Measurements from ENCODE around the gene FAM135A. TPM values are rescaled to one million over a fixed set of nuclear protein-coding genes. Genes with fewer than 3 reads are reported as not detected.

The FAM135A gene
- polyA plus RNA-seq, 2 of the 4 experiments (the other 2 are of a cell fraction), result 11.3 to 33.6 TPM

DNA sequence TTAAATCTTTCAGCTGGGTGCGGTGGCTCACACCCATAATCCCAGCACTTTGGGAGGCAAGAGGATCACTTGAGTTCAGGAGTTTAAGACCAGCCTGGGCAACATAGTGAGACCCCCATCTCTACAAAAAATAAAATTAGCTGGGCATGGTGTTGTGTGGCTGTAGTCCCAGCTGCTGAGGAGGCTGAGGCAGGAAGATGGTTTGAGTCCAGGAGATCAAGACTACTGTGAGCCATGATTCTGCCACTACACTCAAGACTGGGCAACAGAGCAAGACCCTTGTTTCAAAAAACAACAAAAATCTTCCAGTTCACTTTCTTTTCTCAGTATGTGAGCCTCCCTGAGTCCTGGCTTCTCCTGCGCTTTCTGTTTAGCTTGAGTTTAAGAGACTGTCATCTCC, 161.3 kb downstream of the FAM135A start:
- TF ChIP-seq, protein P1, sequence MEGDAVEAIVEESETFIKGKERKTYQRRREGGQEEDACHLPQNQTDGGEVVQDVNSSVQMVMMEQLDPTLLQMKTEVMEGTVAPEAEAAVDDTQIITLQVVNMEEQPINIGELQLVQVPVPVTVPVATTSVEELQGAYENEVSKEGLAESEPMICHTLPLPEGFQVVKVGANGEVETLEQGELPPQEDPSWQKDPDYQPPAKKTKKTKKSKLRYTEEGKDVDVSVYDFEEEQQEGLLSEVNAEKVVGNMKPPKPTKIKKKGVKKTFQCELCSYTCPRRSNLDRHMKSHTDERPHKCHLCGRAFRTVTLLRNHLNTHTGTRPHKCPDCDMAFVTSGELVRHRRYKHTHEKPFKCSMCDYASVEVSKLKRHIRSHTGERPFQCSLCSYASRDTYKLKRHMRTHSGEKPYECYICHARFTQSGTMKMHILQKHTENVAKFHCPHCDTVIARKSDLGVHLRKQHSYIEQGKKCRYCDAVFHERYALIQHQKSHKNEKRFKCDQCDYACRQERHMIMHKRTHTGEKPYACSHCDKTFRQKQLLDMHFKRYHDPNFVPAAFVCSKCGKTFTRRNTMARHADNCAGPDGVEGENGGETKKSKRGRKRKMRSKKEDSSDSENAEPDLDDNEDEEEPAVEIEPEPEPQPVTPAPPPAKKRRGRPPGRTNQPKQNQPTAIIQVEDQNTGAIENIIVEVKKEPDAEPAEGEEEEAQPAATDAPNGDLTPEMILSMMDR (IDR thresholded peaks at IDR 0.05), result no peak
- no peak for TF ChIP-seq ZFP36 (IDR thresholded peaks at IDR 0.05; ENCODE audit: borderline replicate concordance, partially characterized antibody)
- no peak for TF ChIP-seq POLR2A (IDR thresholded peaks at IDR 0.05; ENCODE audit: low read length)
- TF ChIP-seq, protein P2, sequence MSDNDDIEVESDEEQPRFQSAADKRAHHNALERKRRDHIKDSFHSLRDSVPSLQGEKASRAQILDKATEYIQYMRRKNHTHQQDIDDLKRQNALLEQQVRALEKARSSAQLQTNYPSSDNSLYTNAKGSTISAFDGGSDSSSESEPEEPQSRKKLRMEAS (IDR thresholded peaks at IDR 0.05), result no peak
- TF ChIP-seq MYC (IDR thresholded peaks at IDR 0.05; ENCODE audit: borderline replicate concordance, low read length), result no peak
- no peak for TF ChIP-seq FOSB (CRISPR knock-in tag; IDR thresholded peaks at IDR 0.05)
- TF ChIP-seq ZSCAN20 (CRISPR knock-in tag; IDR thresholded peaks at IDR 0.05), result no peak
- no peak for TF ChIP-seq CBX2 (IDR thresholded peaks at IDR 0.05; ENCODE audit: borderline replicate concordance, low read depth)
- no peak for TF ChIP-seq JUN (IDR thresholded peaks at IDR 0.05)
- no peak for TF ChIP-seq JUNB (IDR thresholded peaks at IDR 0.05)
- no peak for TF ChIP-seq HOXA7 (CRISPR knock-in tag; IDR thresholded peaks at IDR 0.05)
- TF ChIP-seq GATA3 (IDR thresholded peaks at IDR 0.05; ENCODE audit: borderline replicate concordance), result no peak
- TF ChIP-seq HDAC2 (IDR thresholded peaks at IDR 0.05), result no peak
- Histone ChIP-seq H3K27ac (no peak overlapping the region), H3K4me2 (no peak overlapping the region), H3K4me3 (no peak overlapping the region), H3K4me1 (no peaks in the 10 kb centered on the region), H3K9me3 (no peaks in the 10 kb centered on the region)
- DNase-seq (ENCODE audit: low read depth in 1 of 2, low spot score in 1 of 2) (no peak), FAIRE-seq (no peak), ATAC-seq (no peak)
- POLR2A ChIA-PET, result no interaction called here
- 88% methylated on average over 2 of the region's 2 CpGs for WGBS (ENCODE audit: missing lambda C conversion rate)
- CTCF ChIA-PET, result interaction anchor here (0.6 to 1.3 kb wide), 2 partner anchors 67 to 310 kb away, joined by 3 to 4 read pairs; no protein-coding TSS in a partner anchor

DNA sequence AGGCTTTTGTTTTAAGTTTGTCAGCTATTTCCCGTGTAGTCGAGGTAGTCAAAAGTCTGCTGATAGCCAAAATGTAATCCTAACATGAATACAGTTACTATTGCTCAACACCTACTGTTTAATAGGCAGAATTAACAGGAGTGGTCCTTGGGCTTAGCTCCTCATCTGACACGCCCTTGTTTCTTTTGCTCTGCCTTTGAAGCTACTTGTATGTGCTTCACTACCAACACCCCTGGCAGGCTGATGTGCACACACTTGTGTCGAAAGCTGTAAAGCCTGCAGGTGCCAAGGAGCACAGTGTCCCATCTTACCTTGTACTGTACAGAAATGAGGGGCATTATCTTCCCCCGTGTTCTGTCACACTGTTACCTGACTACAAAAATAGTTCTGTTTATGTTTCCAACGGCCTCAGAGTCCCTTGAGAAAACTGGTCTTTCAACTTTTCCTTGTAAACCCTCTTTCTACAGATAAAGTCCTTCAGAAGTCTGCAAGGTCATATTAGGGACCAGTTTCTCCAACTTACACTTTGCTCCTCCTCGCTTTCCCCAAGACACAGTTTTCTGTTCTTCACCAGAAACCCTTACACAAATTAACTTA, 162.7 kb downstream of the FAM135A start:
- H3K9me3 ChIP-seq, result no peaks in the 10 kb centered on the region
- H3K27ac ChIP-seq, result no peak overlapping the region
- H3K4me1 ChIP-seq, result no peaks in the 10 kb centered on the region
- no peak for DNase-seq (ENCODE audit: low read depth in 1 of 2, low spot score in 1 of 2)
- CTCF ChIA-PET, result no interaction called here
- 60% methylated on average over 7 of the region's 7 CpGs for WGBS (ENCODE audit: missing lambda C conversion rate)
- TF ChIP-seq JUNB (IDR thresholded peaks at IDR 0.05), result no peak
- TF ChIP-seq RNF2 (IDR thresholded peaks at IDR 0.05; ENCODE audit: borderline replicate concordance, low read depth), result no peak
- TF ChIP-seq EP300 (IDR thresholded peaks at IDR 0.05), result no peak
- no peak for TF ChIP-seq GATA3 (IDR thresholded peaks at IDR 0.05; ENCODE audit: borderline replicate concordance)
- no peak for TF ChIP-seq TFCP2L1 (CRISPR knock-in tag; IDR thresholded peaks at IDR 0.05)
- TF ChIP-seq SREBF2 (IDR thresholded peaks at IDR 0.05), result no peak
- H3K4me2 ChIP-seq, result no peak overlapping the region
- H3K4me3 ChIP-seq, result no peak overlapping the region
- no peak for ATAC-seq
- POLR2A ChIA-PET, result no interaction called here
- FAIRE-seq, result no peak

DNA sequence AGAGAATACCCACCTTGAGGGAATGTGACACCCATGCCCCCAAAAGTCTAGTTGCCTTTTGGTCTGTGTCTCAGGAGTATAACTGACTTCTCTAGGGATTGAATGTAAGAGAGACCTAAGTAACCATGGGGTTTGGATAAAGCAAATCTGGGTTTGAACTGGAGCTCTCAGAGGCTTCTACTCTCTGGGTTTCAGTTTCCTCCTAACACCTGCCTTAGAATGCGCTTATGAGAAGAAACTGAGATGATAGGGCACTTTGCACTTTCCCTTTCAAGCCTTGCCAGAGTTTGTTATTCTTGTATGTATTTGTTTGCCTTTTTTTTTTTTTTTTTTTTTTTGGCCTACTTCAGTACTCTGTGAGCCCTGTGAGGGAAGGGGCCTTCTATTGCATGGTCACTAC, 172.8 kb downstream of the FAM135A start:
- Histone ChIP-seq H3K4me2 (no peak overlapping the region), H3K27ac (no peak overlapping the region), H3K4me3 (no peak overlapping the region), H3K9me3 (no peaks in the 10 kb centered on the region), H3K4me1 (no peaks in the 10 kb centered on the region)
- POLR2A ChIA-PET, result no interaction called here
- CTCF ChIA-PET, result interaction anchor here (0.7 to 1.3 kb wide), 3 partner anchors 9 to 214 kb away, joined by 3 to 5 read pairs (median 4); no protein-coding TSS in a partner anchor
- ATAC-seq (no peak), DNase-seq (ENCODE audit: low read depth in 1 of 2, low spot score in 1 of 2) (no peak), FAIRE-seq (no peak)
- TF ChIP-seq CBX2 (IDR thresholded peaks at IDR 0.05; ENCODE audit: borderline replicate concordance, low read depth) (no peak), HEYL (CRISPR knock-in tag; IDR thresholded peaks at IDR 0.05) (no peak), POLR2A (IDR thresholded peaks at IDR 0.05; ENCODE audit: low read length) (no peak), HOXB5 (CRISPR knock-in tag; IDR thresholded peaks at IDR 0.05) (no peak), BHLHE40 (IDR thresholded peaks at IDR 0.05; ENCODE audit: low read depth, low read length) (no peak), RNF2 (IDR thresholded peaks at IDR 0.05; ENCODE audit: borderline replicate concordance, low read depth) (no peak), MAZ (IDR thresholded peaks at IDR 0.05; ENCODE audit: borderline replicate concordance, low read depth, low read length) (no peak)
- TF ChIP-seq, protein P2 (IDR thresholded peaks at IDR 0.05), result no peak
- WGBS (ENCODE audit: missing lambda C conversion rate), result 93% methylated on average over 1 of the region's 1 CpG
